ENCODE measurements around the gene POU4F3. TPM values are rescaled to one million over a fixed set of nuclear protein-coding genes. Genes with fewer than 3 reads are reported as not detected.

The POU4F3 gene, protein sequence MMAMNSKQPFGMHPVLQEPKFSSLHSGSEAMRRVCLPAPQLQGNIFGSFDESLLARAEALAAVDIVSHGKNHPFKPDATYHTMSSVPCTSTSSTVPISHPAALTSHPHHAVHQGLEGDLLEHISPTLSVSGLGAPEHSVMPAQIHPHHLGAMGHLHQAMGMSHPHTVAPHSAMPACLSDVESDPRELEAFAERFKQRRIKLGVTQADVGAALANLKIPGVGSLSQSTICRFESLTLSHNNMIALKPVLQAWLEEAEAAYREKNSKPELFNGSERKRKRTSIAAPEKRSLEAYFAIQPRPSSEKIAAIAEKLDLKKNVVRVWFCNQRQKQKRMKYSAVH
- not detected in 2 replicates for total RNA-seq

GRCh38 chr5:146338774-146339714, at the start of gene POU4F3:
Gene POU4F3, plus strand, starts transcription at chr5:146338839. Its CDS starts 274 bp downstream, at chr5:146339113.

Other genes starting within 250 kb of the POU4F3 start
- not detected in 2 replicates for gene PLAC8L1, start 233.3 kb upstream of the POU4F3 start, total RNA-seq
- 102 and 115 TPM in 2 replicates for gene LARS1, start 156.2 kb upstream of the POU4F3 start, total RNA-seq
- gene RBM27, start 135.2 kb upstream of the POU4F3 start, total RNA-seq = 20.8 and 27.8 TPM in 2 replicates
- gene TCERG1, start 108.5 kb downstream of the POU4F3 start, total RNA-seq = 25.6 and 36.8 TPM in 2 replicates
- gene GPR151, start 177.4 kb downstream of the POU4F3 start, total RNA-seq = not detected in 2 replicates

All from smooth muscle cell of trachea (primary cell).